ENCODE data around the gene ARHGEF28. TPM values are rescaled to one million over a fixed set of nuclear protein-coding genes. Genes with fewer than 3 reads are reported as not detected.
A peak's percentile ranks its signal among the peaks of the same experiment; 100 is the strongest.

Gene ARHGEF28
- total and polyA plus RNA-seq, 2 donors, result 7.3 to 7.4 TPM

DNA sequence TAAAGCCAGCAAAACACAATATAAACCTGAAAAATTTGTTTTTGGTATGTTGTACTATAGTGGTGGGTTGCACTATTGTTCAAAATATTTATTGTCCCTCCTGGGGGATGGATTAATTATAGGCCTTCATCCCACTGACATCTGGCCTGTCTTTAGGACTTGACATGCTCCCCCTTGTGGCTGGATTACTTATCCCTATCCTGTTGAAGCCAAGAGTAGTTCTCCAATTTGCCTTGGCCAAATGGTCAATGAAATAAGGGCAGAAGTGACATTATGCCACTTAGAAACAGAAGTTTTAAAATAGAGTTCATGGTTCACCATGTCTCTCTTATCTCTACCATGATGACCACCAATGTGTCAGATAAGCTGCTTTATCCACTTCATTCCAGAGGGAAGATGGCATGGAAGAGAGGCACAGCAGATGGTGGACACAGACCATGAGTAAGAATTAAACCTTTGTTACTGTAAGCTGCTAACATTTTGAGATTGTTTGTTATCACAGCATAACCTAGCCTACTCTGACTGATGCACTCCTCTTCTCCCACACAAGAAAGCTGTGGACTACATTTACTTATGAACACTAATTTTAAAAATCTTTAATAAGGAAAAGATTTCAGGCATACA is 29.2 kb upstream of the ARHGEF28 start:
- H3K9me3 ChIP-seq (ENCODE audit: control insufficient read depth in 2 of 2, insufficient read depth in 1 of 2, low read length in 1 of 2), result no peaks in the 10 kb centered on the region
- no peaks in the 10 kb centered on the region for H3K27me3 ChIP-seq (ENCODE audit: control insufficient read depth in 2 of 2, insufficient read depth in 1 of 2, low read length in 1 of 2)
- H3K36me3 ChIP-seq (ENCODE audit: control insufficient read depth in 2 of 2, insufficient read depth in 2 of 2, low read length in 1 of 2), result no peaks in the 10 kb centered on the region
- peak in 2 of 9 donors; percentile 7 to 19 for DNase-seq (ENCODE audit: low read depth in 6 of 9, low spot score in 9 of 9)
- no peaks in the 10 kb centered on the region for H3K4me1 ChIP-seq (ENCODE audit: control insufficient read depth in 2 of 2, insufficient read depth in 2 of 2, low read length in 2 of 2)
- H3K4me3 ChIP-seq (ENCODE audit: low read length in 2 of 2), result no peak overlapping the region
- no peak overlapping the region for H3K27ac ChIP-seq (ENCODE audit: low read depth in 1 of 2, low read length in 1 of 2)

DNA sequence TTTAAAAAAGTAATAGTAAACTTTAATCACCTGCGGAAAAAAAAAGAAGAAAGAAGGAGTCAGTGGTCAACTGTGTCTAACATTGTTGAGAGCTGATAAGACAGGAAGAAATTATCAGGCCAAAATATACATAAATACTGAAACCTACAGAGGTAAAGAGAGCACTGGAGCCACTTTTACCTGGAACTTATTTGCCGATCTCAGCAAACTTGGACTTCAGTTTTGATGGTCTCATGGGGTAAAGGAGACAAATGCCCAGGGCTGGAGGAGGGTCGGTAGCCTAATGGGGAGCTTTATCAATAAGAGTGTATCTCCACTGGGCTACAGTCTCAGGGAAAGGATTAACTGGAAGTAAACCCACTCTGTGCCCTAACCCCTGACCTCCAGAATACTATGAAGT is 26.6 kb upstream of the ARHGEF28 start:
- no peaks in the 10 kb centered on the region for H3K4me1 ChIP-seq (ENCODE audit: control insufficient read depth in 2 of 2, insufficient read depth in 2 of 2, low read length in 2 of 2)
- no peak for DNase-seq (ENCODE audit: low read depth in 6 of 9, low spot score in 9 of 9)
- WGBS, result 95% methylated on average over 3 of the region's 3 CpGs
- no peaks in the 10 kb centered on the region for H3K9me3 ChIP-seq (ENCODE audit: control insufficient read depth in 2 of 2, insufficient read depth in 1 of 2, low read length in 1 of 2)
- H3K36me3 ChIP-seq (ENCODE audit: control insufficient read depth in 2 of 2, insufficient read depth in 2 of 2, low read length in 1 of 2), result no peaks in the 10 kb centered on the region
- no peaks in the 10 kb centered on the region for H3K27me3 ChIP-seq (ENCODE audit: control insufficient read depth in 2 of 2, insufficient read depth in 1 of 2, low read length in 1 of 2)
- H3K27ac ChIP-seq (ENCODE audit: low read depth in 1 of 2, low read length in 1 of 2), result no peak overlapping the region
- H3K4me3 ChIP-seq (ENCODE audit: low read length in 2 of 2), result no peak overlapping the region

DNA sequence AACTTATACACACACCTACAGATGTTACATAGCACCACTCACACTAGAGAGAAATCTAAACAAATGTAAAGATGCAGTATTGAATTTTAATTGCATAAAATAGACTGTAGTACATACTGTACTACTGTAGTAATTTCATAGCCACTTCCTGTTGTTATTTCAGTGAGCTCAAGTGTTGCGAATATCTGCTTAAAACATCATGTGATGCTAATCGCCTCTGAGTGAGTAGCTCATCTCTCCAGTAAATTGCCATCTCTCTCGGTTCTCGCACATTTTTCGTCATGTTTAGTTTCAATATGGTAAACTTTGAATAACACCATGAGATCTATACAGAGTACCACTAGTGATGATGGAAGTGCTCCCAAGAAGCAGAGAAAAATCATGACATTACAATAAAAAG is 22.0 kb upstream of the ARHGEF28 start:
- Histone ChIP-seq H3K27ac (ENCODE audit: low read depth in 1 of 2, low read length in 1 of 2) (no peak overlapping the region), H3K4me3 (ENCODE audit: low read length in 2 of 2) (no peak overlapping the region), H3K36me3 (ENCODE audit: control insufficient read depth in 2 of 2, insufficient read depth in 2 of 2, low read length in 1 of 2) (no peaks in the 10 kb centered on the region), H3K4me1 (ENCODE audit: control insufficient read depth in 2 of 2, insufficient read depth in 2 of 2, low read length in 2 of 2) (no peaks in the 10 kb centered on the region), H3K9me3 (ENCODE audit: control insufficient read depth in 2 of 2, insufficient read depth in 1 of 2, low read length in 1 of 2) (no peaks in the 10 kb centered on the region), H3K27me3 (ENCODE audit: control insufficient read depth in 2 of 2, insufficient read depth in 1 of 2, low read length in 1 of 2) (no peaks in the 10 kb centered on the region)
- no peak for DNase-seq (ENCODE audit: low read depth in 6 of 9, low spot score in 9 of 9)
- WGBS, result 91% methylated on average over 5 of the region's 5 CpGs

DNA sequence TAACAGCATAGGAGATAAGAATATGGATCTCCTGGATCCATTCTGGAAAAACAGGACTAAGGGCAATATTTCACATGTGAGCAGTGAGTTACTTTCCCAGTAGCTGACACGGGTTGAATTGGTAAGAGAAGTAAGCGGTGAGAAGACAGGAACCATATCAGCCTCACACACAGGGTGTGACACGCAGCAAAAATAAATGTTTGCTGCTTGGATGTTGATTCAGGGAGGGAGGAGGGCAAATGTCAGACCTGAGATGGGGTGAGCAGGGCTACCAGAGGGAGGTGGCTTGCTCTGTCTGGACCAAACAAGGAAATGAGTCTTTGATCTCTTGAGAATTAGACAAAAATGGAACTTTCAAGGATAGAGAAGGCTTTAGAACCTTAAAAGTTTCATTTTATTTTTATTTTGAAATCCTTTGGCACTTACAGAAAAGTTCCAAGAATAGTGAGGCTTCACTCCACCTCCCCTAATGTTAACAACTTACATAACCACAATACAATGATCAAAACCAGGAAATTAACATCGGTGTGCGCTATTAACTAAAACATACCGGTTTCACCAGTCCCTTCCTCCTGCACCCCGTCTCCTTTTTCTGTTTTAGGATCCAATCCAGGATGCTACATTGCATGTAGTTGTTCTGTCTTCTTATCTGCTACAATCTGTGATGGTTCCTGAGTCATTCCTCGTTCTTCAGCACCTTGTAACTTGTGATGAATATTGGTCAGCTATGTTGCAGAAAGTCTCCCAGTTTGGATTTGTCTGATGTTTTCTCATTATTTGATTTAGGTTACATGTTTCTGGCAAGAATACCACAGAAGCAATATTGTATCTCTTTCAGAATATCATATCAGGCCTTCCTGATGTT is 20.5 kb upstream of the ARHGEF28 start:
- H3K4me3 ChIP-seq (ENCODE audit: low read length in 2 of 2), result no peak overlapping the region
- H3K9me3 ChIP-seq (ENCODE audit: control insufficient read depth in 2 of 2, insufficient read depth in 1 of 2, low read length in 1 of 2), result no peaks in the 10 kb centered on the region
- H3K27me3 ChIP-seq (ENCODE audit: control insufficient read depth in 2 of 2, insufficient read depth in 1 of 2, low read length in 1 of 2), result no peaks in the 10 kb centered on the region
- no peak overlapping the region for H3K27ac ChIP-seq (ENCODE audit: low read depth in 1 of 2, low read length in 1 of 2)
- H3K4me1 ChIP-seq (ENCODE audit: control insufficient read depth in 2 of 2, insufficient read depth in 2 of 2, low read length in 2 of 2), result no peaks in the 10 kb centered on the region
- 95% methylated on average over 8 of the region's 8 CpGs for whole genome bisulfite sequencing
- no peaks in the 10 kb centered on the region for H3K36me3 ChIP-seq (ENCODE audit: control insufficient read depth in 2 of 2, insufficient read depth in 2 of 2, low read length in 1 of 2)
- DNase-seq (ENCODE audit: low read depth in 6 of 9, low spot score in 9 of 9), result no peak

DNA sequence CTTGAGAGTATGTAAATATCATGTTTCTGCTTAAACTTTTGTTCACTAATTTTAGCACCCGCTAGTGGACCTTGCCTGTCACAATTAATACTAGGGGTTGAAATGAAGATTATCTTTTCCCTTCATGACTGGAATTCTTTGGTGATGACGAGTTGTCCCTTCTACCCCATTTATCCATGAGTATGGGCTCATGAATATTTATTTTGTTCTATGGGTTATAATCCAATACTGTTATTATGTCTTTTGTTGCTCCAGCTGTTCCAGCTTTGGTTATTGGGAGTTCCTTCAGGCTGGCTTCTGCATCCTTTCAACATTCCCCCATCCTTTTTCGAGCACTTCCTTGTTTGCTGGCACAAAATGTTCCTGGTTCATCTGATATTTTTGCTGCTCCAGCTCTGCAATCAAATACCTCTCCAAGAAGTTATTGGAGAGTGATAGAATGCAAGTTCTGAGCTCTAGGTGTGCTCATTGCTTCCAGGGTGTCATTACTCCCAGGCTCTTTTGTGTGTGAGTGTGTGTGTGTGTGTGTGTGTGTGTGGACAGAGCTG is 19.7 kb upstream of the ARHGEF28 start:
- Histone ChIP-seq H3K4me1 (ENCODE audit: control insufficient read depth in 2 of 2, insufficient read depth in 2 of 2, low read length in 2 of 2) (no peaks in the 10 kb centered on the region), H3K27ac (ENCODE audit: low read depth in 1 of 2, low read length in 1 of 2) (no peak overlapping the region)
- WGBS, result 64% methylated on average over 3 of the region's 3 CpGs

DNA sequence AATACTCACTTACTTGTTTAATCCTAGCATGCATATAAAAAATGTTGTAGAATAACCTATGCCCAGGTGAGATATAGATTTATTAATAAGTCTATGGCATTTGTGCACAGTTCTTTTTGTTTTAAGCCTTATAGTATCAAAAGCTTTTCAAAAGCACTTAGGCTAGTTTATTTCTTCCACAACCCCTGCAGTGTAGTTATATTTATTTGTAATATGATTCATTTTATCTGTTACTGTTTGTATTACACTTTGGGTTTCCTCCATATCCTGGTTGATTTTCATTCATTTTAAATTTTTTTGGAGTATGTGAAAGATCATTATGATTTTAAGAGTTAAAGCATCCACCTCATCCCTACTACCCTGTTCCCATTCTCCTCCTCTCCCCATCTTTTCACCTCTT is 18.8 kb upstream of the ARHGEF28 start:
- H3K36me3 ChIP-seq (ENCODE audit: control insufficient read depth in 2 of 2, insufficient read depth in 2 of 2, low read length in 1 of 2), result no peaks in the 10 kb centered on the region
- H3K27me3 ChIP-seq (ENCODE audit: control insufficient read depth in 2 of 2, insufficient read depth in 1 of 2, low read length in 1 of 2), result no peaks in the 10 kb centered on the region
- H3K4me1 ChIP-seq (ENCODE audit: control insufficient read depth in 2 of 2, insufficient read depth in 2 of 2, low read length in 2 of 2), result no peaks in the 10 kb centered on the region
- no peak overlapping the region for H3K27ac ChIP-seq (ENCODE audit: low read depth in 1 of 2, low read length in 1 of 2)
- H3K4me3 ChIP-seq (ENCODE audit: low read length in 2 of 2), result no peak overlapping the region
- no peaks in the 10 kb centered on the region for H3K9me3 ChIP-seq (ENCODE audit: control insufficient read depth in 2 of 2, insufficient read depth in 1 of 2, low read length in 1 of 2)
- no peak for DNase-seq (ENCODE audit: low read depth in 6 of 9, low spot score in 9 of 9)

More for the DNA sequence above, 19.7 kb upstream of the ARHGEF28 start:
- Histone ChIP-seq H3K27me3 (ENCODE audit: control insufficient read depth in 2 of 2, insufficient read depth in 1 of 2, low read length in 1 of 2) (no peaks in the 10 kb centered on the region), H3K4me3 (ENCODE audit: low read length in 2 of 2) (no peak overlapping the region), H3K9me3 (ENCODE audit: control insufficient read depth in 2 of 2, insufficient read depth in 1 of 2, low read length in 1 of 2) (no peaks in the 10 kb centered on the region), H3K36me3 (ENCODE audit: control insufficient read depth in 2 of 2, insufficient read depth in 2 of 2, low read length in 1 of 2) (no peaks in the 10 kb centered on the region)
- DNase-seq (ENCODE audit: low read depth in 6 of 9, low spot score in 9 of 9), result no peak

DNA sequence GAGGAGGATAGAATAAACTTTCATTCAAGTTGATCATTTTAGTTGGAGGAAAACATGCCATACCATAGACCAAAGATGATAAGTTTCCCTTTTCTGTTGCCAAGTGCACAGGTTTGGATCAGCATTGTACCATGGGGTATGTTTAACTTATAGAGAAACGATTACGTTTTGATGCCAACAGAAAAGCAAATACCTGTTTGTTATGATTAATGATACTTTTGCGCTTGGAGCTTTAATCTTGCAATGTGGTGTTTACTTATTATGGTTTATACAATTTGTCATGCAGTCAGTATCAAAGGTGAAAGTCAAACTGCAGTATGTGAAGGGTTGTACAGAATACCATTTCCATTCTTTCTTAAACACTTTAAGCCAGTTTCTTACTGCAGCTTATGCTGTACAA is 13.2 kb upstream of the ARHGEF28 start:
- Histone ChIP-seq H3K4me1 (ENCODE audit: control insufficient read depth in 2 of 2, insufficient read depth in 2 of 2, low read length in 2 of 2) (no peaks in the 10 kb centered on the region), H3K4me3 (ENCODE audit: low read length in 2 of 2) (no peak overlapping the region), H3K27ac (ENCODE audit: low read depth in 1 of 2, low read length in 1 of 2) (no peak overlapping the region), H3K9me3 (ENCODE audit: control insufficient read depth in 2 of 2, insufficient read depth in 1 of 2, low read length in 1 of 2) (no peaks in the 10 kb centered on the region), H3K36me3 (ENCODE audit: control insufficient read depth in 2 of 2, insufficient read depth in 2 of 2, low read length in 1 of 2) (no peaks in the 10 kb centered on the region), H3K27me3 (ENCODE audit: control insufficient read depth in 2 of 2, insufficient read depth in 1 of 2, low read length in 1 of 2) (no peaks in the 10 kb centered on the region)
- 92% methylated on average over 3 of the region's 3 CpGs for WGBS
- DNase-seq (ENCODE audit: low read depth in 6 of 9, low spot score in 9 of 9), result no peak

DNA sequence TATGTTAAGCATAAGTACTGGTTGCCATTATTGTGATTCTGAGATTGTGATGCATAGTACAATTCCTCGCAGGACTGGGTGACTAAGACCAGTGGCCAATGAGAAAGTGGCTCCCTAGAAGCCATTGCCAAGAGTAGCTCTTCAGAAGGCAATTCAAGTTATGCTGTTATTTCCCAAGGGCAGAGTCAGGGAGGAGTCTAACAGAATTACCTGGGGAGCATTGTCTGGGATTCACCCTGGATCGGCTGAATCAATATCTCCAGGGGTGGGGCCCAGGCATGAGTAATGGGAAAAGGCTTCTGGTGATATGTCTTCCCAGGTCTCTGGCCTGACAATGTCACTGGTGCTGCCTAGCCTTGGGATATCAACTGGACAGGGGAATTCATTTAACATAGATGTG is 10.9 kb upstream of the ARHGEF28 start:
- DNase-seq (ENCODE audit: low read depth in 6 of 9, low spot score in 9 of 9), result no peak
- no peaks in the 10 kb centered on the region for H3K9me3 ChIP-seq (ENCODE audit: control insufficient read depth in 2 of 2, insufficient read depth in 1 of 2, low read length in 1 of 2)
- over 99% methylated on average over 2 of the region's 2 CpGs for WGBS
- H3K27me3 ChIP-seq (ENCODE audit: control insufficient read depth in 2 of 2, insufficient read depth in 1 of 2, low read length in 1 of 2), result no peaks in the 10 kb centered on the region
- H3K27ac ChIP-seq (ENCODE audit: low read depth in 1 of 2, low read length in 1 of 2), result no peak overlapping the region
- no peaks in the 10 kb centered on the region for H3K4me1 ChIP-seq (ENCODE audit: control insufficient read depth in 2 of 2, insufficient read depth in 2 of 2, low read length in 2 of 2)
- no peak overlapping the region for H3K4me3 ChIP-seq (ENCODE audit: low read length in 2 of 2)
- H3K36me3 ChIP-seq (ENCODE audit: control insufficient read depth in 2 of 2, insufficient read depth in 2 of 2, low read length in 1 of 2), result no peaks in the 10 kb centered on the region

DNA sequence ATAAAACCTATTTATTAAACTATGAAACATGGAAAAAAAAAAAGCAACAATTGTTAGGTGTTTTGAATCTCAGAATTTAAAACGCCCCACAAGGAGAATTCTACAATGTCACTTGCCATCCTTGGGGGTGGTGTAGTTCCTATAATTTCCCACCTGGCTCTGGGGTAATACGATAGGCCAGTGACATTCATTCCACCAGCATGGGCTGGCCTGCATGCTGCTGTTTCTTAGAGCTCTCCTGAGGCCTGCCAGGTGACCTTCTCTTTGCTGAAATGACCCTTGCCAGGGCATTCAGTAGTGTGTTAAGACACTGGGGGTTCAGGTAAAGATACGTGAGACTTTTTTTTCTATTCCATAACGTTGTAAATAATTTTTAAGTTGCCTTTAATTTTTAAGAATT is 10.0 kb upstream of the ARHGEF28 start:
- Histone ChIP-seq H3K36me3 (ENCODE audit: control insufficient read depth in 2 of 2, insufficient read depth in 2 of 2, low read length in 1 of 2) (no peaks in the 10 kb centered on the region), H3K27ac (ENCODE audit: low read depth in 1 of 2, low read length in 1 of 2) (no peak overlapping the region), H3K4me3 (ENCODE audit: low read length in 2 of 2) (no peak overlapping the region), H3K27me3 (ENCODE audit: control insufficient read depth in 2 of 2, insufficient read depth in 1 of 2, low read length in 1 of 2) (no peaks in the 10 kb centered on the region), H3K9me3 (ENCODE audit: control insufficient read depth in 2 of 2, insufficient read depth in 1 of 2, low read length in 1 of 2) (no peaks in the 10 kb centered on the region), H3K4me1 (ENCODE audit: control insufficient read depth in 2 of 2, insufficient read depth in 2 of 2, low read length in 2 of 2) (no peaks in the 10 kb centered on the region)
- WGBS, result 97% methylated on average over 4 of the region's 4 CpGs
- no peak for DNase-seq (ENCODE audit: low read depth in 6 of 9, low spot score in 9 of 9)
